Stomach (tissue), 4 donors: ENCODE measurements around the gene OCIAD1.

ENCODE experiments used
- CTCF ChIP-seq, 7 experiments: fragments of 450-650 bp in 4 of 7; fragments of 200-600 bp in 3 of 7; sonication (generic) in 3 of 7; IDR thresholded peaks; one replicate each; pipeline ENCODE4 v1.5.1; 2016 to 2019; ENCODE audit warnings: antibody characterized with exemption in 7 of 7, control low read depth in 2 of 7, mild to moderate bottlenecking in 1 of 7
- EP300 ChIP-seq: sonication (generic); formaldehyde crosslinking; IDR thresholded peaks from one replicate; pipeline ENCODE4 v1.6.1; 2017; ENCODE audit warnings: antibody characterized with exemption
- POLR2A ChIP-seq, 4 donors: fragments of 450-650 bp; IDR thresholded peaks; one replicate each; pipeline ENCODE4 v1.6.1; 2016; ENCODE audit warnings: antibody characterized with exemption in 4 of 4, control low read depth in 2 of 4, mild to moderate bottlenecking in 1 of 4, moderate library complexity in 1 of 4

DNA sequence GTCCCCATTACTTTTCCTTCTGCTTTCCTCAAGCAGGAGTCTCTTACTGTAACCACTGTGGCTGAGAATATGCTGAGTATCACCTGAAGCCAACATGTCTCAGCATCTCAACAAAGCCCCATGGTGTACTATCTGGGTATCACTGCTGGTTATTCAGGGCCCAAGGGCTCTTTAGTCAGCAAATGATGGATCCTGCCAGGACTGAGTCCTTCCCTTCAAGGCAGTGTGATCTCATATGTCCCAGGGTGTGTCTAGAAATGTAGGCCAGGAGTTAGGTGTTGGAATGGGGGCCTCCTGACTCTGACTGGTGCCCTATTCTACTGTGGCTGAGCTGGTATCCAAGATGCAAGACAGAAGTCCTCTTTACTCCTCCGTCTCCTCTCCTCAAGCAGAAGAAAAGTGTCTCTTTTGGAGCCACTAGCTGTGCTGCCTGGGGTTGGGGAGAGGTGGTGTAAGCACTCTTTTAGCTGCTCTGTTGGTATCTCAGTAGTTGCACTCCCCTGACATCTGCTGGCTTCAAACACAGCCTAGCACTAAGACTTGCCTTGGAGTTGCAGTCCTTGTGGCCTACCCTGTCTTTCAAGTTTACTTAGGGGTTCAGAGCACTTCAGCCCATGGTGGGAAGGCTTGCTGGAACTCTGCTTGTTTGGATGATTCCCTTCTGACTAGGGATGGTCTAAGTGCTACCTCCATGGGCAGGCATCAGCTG lies 47.1 kb downstream of the OCIAD1 start:
- TF ChIP-seq CTCF (IDR thresholded peaks at IDR 0.05) (no peak), EP300 (no peak), POLR2A (IDR thresholded peaks at IDR 0.05) (no peak)
